Stimulated activated CD4-positive, alpha-beta T cell treated with anti-CD3 and anti-CD28 coated beads, Interleukin-12 subunit alpha, Interleukin-12 subunit beta, amount 100 ng/mL, for 48 hours (primary cell): ENCODE results near the gene ECEL1.
"Not testable (repeated sequence)": the region's sequence is repeated elsewhere in the genome, so short reads cannot be mapped to it uniquely, and the experiment has no call there.

Experiments used
- DNase-seq, 3 donors: peaks; one replicate each; pipeline ENCODE4 v3.0.0-alpha.2; 2020; ENCODE audit warnings: low read depth in 2 of 3, low spot score in 1 of 3

Gene ECEL1

DNA sequence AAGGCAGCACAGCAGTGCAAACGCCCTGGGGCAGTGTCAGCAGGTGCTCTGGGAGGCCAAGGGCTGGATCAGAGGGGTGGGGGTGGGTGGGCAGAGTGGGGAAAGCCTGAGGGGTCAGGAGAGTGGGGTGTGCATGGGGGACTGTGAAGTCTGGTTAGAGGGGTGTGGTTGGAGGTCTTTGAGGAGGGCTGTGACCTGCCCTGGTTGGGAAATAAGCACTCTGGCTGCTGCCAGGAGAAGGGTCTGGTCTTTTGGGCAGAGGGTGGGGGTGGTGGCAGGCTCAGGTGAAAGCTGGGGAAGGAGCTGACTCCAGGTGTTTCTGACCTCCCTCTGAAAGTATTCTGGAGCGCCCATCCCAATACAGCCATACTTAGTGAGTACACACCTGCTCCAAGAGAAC is 27.5 kb downstream of the ECEL1 start:
- DNase-seq = no peak

DNA sequence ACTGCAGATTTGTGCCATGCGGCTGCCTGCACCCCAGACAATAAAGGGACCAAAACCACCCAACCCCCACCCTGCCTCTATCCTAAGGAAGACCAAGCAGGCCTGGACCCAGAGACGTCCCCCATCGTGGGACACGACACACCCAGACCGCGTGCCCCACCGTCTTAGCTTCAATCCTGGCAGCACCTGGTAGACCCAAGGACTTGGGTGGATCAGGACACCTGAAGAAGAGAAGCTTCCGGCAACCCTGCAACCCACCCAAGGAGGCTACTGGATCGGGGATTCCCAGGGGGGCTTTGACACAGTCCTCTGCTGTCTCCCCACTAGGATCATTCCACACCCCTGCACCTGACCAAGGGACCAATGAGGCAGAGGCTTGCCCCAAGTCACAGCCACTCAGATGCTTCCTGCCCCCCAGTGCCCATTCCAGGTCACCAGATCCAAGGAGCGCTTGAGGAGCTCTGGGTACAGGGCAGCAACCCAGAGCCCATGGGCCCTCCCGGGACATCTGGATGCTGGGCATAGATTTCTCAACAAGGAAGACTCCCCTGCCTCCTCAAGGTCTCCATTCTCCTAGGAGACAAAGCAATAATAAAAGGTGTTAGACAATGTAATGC is 28.1 kb downstream of the ECEL1 start:
- DNase-seq = no peak

DNA sequence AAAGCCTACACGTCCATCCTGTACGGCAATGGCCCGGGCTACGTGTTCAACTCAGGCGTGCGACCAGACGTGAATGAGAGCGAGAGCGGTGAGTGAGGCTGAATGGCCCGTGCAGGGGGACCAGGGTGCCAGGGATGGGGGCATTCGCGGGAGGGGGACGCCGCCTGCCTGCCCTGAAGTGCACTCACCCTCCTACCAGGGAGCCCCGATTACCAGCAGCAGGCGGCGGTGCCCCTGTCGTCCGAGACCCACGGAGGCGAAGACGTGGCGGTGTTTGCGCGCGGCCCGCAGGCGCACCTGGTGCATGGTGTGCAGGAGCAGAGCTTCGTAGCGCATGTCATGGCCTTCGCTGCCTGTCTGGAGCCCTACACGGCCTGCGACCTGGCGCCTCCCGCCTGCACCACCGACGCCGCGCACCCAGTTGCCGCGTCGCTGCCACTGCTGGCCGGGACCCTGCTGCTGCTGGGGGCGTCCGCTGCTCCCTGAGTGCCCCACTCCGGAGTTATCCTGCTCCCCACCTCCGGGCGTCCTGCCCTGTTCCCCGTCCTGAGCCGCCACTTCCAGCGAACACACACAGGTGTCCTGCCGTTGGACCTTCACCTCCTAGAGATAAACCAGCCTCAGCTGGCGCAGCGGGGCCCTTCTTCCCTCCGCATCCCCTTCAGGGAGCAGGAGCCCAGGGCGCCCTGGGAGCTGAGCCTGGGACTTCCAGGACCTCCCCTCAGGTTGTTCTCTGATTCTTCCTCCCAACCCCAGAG is 28.8 kb downstream of the ECEL1 start:
- DNase-seq = no peak

DNA sequence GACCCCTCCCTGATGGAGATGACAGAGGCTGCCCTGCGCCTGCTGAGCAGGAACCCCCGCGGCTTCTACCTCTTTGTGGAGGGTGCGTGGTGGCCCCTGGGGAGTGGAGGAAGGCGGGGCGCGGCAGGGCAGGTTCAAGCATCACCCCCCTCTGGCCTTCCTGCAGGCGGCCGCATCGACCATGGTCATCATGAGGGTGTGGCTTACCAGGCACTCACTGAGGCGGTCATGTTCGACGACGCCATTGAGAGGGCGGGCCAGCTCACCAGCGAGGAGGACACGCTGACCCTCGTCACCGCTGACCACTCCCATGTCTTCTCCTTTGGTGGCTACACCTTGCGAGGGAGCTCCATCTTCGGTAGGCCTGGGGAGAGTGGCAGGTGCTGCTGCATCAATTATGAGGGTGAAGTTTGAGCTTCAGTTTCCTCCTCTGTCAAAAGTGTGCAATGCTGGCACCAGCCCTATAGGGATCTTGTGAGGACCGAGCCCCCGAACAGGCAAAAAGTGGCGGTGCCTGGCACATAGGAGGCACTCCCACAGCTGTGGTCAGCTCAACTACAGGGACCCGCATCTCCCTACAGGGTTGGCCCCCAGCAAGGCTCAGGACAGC is 29.5 kb downstream of the ECEL1 start:
- DNase-seq = no peak

DNA sequence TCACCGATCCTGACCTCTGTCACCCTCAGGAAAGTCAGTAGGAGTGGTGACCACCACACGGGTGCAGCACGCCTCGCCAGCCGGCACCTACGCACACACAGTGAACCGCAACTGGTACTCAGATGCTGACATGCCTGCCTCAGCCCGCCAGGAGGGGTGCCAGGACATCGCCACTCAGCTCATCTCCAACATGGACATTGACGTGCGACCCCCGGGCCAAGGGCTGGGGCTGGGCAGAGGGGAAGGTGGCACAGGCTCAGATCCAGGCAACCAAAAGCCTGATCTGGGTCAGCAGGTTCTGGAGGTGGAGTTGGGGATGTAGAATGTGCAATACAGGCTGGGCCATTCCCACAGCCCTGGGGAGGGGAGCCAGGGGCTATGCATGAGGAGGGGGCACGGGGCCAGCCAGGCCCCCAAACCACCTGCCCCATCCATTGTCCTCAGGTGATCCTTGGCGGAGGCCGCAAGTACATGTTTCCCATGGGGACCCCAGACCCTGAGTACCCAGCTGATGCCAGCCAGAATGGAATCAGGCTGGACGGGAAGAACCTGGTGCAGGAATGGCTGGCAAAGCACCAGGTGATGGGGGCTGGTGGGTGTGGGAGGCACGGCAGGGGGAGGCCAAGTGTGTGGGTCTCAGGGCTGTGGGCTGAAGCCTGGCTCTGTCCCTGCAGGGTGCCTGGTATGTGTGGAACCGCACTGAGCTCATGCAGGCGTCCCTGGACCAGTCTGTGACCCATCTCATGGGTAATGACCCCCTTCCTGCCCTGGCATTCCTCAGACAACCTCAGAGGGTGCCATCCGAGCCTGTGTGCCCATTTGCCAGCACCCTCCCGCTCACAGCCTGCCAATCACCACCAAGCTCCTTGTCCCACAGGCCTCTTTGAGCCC is 30.3 kb downstream of the ECEL1 start:
- DNase-seq = no peak

DNA sequence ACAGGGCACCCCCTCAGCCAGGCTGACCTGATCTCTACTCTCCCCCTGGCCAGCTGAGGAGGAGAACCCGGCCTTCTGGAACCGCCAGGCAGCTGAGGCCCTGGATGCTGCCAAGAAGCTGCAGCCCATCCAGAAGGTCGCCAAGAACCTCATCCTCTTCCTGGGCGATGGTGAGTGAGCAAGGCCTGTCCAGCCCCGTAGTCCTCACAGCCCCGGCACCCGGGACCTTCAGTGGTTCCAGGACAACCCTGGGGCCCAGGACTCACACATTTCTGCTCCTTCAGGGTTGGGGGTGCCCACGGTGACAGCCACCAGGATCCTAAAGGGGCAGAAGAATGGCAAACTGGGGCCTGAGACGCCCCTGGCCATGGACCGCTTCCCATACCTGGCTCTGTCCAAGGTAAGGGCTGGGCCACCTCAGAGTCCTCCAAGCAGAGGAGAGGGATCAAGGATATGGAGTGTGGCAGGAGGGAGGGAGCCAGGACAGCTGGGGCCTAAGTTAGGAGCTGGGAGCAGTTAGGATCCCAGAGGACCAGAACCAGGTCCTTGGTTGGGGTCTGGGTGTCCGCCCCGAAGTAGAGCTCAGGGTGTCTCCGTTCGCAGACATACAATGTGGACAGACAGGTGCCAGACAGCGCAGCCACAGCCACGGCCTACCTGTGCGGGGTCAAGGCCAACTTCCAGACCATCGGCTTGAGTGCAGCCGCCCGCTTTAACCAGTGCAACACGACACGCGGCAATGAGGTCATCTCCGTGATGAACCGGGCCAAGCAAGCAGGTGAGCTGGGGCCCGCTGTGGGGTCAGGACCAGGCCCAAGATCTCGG is 31.1 kb downstream of the ECEL1 start:
- no peak for DNase-seq

DNA sequence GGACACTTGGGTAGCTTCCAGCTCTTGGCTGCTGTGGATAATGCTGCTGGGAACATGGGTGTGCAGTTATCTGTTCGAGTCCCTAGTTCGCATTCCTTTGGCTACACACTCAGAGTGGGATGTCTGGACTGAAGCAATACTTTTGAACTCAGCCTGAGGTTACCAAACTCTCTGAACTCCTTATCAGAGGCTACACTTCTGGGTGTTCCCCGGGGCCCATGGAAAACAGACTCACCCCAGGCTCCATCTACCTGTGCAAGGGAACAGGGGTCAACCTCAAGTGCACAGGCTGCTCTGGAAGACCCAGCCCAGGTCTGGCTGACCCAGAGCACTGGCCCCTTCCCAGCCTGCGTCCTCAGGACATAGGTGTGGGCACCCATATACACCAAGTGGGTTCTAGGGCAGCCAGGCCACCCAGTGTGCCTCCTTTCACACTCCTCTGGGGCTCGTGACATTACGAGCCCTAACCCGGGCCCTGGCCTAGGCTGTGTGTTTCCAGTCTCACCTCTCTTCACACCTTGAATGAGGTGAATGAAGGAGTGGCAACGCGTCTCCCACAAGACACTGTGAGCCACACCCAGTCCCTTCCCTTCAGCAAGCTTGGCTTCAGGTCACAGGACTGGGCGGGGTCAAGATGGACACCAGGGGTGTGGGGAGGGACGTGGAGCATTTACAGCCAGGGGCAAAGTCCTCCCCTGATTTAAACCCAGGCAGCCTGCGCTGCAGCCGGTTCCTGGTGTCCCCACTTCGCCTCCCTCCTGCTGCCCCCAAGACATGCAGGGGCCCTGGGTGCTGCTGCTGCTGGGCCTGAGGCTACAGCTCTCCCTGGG is 32.0 kb downstream of the ECEL1 start, which contains the start of gene ALPI:
Gene ALPI (plus strand): TSS at position 728 of the 830 bp plus-strand sequence. CDS start 47 bp downstream, at position 775.
- DNase-seq = no peak

DNA sequence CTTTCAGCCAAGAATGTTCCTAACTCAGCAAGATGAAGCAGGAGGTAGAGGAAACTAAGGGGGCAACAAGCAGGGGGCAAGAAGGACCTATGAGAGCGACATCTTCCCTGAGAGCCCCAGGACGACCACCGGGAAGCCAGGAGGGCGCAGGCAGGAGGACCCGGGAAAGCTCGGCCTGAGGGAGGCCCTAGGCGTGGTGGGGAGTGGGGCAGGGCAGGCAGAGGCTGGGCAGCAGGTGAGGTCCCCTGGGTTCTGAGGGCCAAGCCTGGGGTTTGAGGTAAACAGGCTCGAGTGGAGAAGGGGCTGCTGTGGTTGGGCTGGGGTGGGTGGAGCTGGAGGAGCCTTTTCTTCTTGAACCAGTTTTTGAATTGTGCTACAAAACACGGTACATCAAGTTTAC is 33.0 kb downstream of the ECEL1 start:
- DNase-seq = no peak

DNA sequence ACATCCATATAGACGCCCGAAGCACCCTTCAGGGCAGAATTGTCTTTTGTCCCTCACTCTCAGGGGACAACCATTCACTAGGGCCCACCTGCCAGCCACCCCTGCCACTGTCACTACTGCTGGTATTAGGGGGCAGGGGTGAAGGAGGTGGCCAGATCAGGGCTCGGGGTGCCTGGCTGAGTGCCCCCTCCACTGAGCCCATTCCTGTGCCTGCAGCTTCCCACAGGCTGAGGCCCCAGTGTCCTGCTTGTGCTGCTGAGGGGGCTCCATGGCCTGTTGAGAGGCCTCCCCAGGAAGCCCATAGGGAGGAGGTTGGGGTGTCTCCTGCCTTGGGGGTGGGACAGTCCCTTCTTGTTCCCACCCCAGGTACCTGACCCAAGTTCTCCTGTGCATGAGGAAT is 36.0 kb downstream of the ECEL1 start:
- not testable (repeated sequence) for DNase-seq

DNA sequence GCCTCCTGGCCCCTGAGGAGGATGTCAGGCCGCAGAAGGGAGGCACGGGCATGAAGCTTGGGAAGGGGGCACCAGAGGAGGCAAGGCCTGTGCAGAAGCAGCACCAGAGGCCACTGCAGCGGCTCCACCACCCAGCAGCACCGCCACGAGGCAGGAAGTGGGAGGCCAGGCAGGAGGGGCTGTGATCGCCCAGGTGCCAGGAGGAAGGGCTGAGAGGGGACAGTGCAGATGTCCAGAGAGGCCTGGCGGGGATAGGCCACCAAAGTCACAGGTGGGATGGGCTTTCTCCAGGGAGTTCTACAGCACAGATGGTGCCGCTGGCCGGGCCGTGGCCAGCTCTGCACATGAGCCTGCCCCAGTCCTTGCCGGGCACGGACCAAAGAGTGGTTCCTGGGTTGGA is 37.7 kb downstream of the ECEL1 start:
- no peak for DNase-seq

DNA sequence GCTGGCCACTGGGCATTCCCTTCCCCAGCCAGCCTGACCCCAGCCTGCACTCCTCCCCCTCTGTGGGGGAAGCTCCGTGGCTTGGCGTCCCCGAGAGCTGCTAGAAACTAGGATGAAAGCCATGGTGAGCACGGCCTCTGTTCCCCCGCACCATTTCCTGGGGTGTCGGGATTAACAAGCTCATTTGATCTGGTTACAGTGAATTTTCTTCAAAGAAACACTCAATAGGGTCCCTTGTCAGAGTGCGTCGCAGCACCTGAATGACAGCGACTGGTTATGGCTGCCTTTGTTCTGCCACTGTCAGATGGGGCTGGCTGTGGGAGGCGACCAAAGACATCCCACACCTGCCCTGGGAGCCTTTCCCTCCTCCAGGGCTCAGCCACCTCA is 39.3 kb downstream of the ECEL1 start:
- no peak for DNase-seq

DNA sequence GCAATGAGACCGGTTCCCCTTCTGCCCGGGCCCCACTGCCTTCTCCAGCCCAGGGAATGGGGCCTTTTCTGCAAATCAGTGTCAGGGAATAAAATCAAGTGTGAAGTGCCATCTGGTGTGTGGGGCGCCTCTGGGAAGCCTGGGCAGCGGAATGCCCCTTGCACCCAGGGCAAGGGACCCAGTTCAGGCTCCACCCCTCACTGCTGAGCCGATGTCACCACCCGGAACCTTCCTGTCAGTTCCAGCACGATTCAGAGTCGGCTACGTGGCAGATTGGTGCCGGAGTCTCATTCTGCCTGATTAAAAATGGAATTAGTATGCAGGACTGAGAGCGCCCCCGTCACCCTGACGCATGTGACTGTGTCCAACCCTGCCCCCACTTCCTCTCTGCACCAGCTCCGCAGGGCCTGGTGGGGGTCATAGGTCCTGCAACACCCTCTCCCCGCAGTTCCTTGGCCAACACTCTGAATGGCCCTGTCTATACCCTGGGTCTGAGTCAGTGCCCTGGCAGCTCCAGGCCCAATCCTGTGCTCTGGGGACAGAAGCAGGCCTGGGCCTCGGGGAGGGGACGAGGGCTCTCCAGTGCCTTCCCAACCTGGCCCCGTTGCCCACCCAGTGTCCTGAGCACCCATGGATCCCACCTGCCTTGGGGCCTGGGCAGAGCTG is 39.9 kb downstream of the ECEL1 start:
- no peak for DNase-seq

DNA sequence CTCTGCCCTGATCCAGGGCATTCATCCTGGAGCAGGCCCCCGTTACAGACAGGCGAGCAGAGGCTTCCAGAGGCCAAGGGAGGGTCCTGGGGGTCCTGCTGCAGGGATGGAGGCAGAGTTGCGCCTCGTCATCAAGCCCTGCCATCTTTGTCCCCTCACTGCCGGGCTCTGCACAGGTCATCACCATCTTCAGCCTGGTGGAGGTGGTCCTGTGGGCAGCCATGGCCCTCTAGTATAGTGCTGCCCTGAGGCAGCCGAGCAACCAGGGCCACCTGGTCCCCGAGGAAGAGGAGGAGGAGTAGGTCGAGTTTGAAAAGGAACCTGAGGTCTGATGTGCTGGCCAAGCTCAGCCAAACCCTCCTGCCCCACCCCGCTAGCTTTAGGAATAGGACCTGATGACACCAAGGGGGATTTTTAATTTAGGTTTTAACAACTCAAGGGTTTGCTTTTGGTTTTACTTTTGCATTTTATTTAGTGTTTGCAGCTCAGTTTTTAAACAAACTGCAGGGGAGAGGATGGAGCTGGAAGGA is 40.5 kb downstream of the ECEL1 start:
- no peak for DNase-seq

DNA sequence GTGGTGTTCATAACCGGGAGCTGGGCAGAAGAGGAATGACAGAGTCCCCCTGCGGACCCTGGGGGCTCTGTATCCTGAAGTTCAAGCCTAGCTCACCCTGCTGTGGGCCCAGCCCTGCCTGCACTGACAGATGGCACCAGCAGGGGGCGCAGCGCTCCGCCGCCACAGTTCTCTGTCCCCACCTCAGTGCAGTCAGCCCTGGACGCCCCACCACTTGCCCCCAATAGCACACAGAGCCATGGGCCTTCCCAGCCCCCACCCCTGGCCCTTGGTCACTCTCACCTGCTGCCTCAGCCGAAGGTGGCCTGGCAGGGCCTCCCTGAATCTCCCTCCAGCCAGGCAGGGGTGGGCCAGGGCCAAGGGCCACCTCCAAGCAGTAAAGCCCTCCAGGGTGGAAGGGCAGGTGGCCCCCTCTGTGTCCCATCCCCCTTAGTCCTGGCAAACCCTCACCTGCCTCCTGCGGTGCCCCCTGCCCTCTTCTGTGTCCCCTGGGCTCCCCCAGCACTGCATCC is 41.3 kb downstream of the ECEL1 start:
- not testable (repeated sequence) for DNase-seq

DNA sequence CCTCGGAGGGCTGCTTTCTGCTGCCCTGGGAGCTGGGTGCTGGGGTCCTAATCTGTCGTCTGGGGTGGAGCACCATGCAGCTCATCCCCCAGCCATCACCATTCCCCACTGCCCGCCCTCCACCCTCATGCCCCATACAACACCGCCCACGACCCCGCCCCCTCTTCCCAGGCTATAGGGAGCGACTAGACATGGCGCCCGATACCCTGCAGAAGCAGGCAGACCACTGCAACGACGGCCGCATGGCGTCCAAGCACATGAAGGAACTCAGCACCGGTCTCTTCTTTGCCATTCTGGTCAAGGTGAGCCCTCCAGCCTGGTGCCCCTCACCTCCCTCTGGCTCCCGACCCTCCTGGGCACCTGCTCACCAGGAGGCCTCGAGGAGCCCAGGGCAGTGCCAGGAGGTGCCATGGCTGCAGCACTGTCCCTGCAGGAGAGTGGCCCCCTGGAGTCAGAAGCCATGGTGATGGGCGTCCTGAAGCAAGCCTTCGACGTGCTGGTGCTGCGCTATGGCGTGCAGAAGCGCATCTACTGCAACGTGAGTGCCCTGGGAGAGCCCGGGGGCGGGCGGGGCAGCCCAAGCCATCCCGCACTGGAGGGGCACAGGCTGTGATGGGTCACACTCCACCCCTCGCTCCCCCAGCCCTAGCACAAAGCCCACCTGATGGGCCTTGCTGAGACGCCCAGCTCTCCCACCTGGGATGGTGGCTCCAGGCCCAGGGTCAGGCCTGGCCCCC is 42.3 kb downstream of the ECEL1 start:
- not testable (repeated sequence) for DNase-seq

DNA sequence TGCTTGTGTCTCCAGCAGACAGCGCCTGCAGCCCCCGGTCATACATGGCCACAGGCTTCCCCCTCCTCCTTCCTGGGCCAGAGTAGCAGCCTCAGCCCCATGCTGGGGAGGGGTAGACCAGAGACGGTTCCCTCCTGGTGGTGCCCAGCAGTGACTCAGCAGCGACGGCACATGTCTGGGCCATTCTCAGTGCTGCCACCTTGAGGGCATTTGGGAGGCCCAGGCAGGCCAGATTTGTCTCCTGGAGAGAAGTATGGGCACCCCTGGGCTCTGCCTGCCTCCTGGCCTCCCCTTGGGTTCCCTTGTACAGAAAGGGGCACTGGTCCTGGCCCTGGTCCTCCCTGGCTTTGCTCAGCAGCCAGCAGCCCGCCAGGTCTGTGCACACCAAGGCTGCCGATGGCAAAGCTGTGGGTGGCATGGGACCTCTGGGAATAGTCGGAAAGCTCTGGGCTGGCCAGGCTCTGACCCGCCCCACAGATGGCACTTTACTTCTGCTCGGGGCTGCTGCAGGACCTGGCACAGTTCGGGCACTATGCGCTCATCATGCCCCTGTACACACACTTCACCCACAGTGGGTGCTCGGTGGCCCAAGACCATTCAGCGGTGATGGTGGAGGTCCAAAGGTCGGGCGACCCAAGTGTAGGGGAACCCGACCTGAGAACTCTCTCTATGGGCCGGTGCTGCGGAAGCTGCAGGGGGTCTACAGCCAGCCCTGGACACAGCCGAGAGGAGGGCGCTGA is 43.1 kb downstream of the ECEL1 start:
- peak; percentile 68 to 74 (median 68) for DNase-seq
